AG04449 (cell line): ENCODE data around the gene OSCAR.

Experiments used
- CTCF ChIA-PET: fragments of 350-600 bp; formaldehyde crosslinking; extraction: SDS; loops from one replicate; lab custom pipeline; 2021; ENCODE audit warnings: antibody characterized with exemption; lab: Yijun Ruan, JAX
- POLR2A ChIA-PET: fragments of 400-600, 350-600 bp; formaldehyde crosslinking; extraction: SDS; loops from one replicate; lab custom pipeline; 2020; ENCODE audit warnings: antibody characterized with exemption, inconsistent platforms; lab: Yijun Ruan, JAX
- DNase-seq: peaks from one replicate; pipeline ENCODE4 v3.0.0-alpha.2; 2010; ENCODE audit warnings: low read depth, low spot score
- H3K4me3 ChIP-seq: 2 replicates; pipeline ENCODE4 v1.5.1; 2011; ENCODE audit warnings: low read depth, mild to moderate bottlenecking, control low read depth, low read length
- TF ChIP-seq, protein P1 (sequence below): IDR thresholded peaks from one replicate; pipeline ENCODE4 v1.5.1; 2011; ENCODE audit warnings: mild to moderate bottlenecking, moderate library complexity, low read length, control low read depth, inconsistent platforms; ENCODE audit not compliant: insufficient read depth; ENCODE audit errors: missing control alignments

Gene OSCAR

DNA sequence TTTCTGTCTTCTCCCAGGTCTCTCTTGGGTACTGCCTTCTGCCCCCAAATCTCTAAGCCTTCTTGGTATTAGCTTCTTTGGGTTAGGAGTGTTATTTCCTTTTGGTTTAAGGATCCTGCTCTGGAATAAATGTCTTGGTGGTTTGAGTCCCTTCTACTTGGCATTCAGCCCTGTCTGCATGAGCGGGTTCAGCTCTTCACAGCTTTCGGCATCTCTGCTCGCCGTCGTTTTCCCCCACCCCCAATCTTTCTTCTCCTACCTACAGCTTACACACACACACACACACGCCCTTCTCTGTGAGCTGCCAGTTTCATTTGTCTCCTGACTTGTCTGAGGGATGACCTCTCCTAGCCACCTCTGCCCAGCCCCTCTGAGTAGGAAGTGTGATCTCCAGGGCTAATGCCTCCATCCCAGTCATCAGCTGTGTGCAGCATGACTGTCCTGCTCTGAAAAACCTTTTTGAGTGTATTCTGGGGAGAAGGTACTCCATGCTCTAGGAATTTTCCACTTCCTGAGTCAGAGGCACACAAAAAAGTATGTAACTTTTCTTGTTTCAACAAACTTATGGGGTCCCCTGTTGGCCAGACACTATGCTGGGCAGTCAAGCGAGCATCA lies 41.7 kb upstream of the OSCAR start:
- CTCF ChIA-PET, result interaction anchor here (0.7 to 1.0 kb wide), 3 partner anchors 17 to 249 kb away, joined by 3 read pairs; partner anchors contain the start of gene LENG1

DNA sequence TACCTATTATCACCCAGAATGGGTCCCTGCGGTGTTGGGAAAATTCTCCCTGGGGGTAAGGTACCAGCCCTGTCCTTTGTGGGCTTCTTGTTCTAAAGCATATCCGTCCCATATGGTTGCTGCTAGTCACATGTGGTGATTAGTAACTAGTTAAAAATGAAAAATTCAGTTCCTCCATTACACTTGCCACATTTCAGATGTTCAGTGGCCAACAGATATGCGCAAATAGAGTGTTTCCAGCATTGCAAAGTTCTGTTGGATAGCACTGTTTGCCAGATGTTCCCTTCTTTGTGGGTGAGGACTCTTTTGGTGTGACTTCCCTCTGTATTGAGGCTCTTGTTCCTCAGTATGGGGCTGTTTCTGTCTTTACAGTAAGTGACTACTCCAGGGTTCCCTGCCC lies 40.8 kb upstream of the OSCAR start:
- ChIA-PET CTCF (interaction anchor here (0.9 to 1.0 kb wide), 2 partner anchors 18 to 29 kb away, joined by 3 read pairs; partner anchors contain the start of gene LENG1), POLR2A (no interaction called here)
- TF ChIP-seq, protein P1, sequence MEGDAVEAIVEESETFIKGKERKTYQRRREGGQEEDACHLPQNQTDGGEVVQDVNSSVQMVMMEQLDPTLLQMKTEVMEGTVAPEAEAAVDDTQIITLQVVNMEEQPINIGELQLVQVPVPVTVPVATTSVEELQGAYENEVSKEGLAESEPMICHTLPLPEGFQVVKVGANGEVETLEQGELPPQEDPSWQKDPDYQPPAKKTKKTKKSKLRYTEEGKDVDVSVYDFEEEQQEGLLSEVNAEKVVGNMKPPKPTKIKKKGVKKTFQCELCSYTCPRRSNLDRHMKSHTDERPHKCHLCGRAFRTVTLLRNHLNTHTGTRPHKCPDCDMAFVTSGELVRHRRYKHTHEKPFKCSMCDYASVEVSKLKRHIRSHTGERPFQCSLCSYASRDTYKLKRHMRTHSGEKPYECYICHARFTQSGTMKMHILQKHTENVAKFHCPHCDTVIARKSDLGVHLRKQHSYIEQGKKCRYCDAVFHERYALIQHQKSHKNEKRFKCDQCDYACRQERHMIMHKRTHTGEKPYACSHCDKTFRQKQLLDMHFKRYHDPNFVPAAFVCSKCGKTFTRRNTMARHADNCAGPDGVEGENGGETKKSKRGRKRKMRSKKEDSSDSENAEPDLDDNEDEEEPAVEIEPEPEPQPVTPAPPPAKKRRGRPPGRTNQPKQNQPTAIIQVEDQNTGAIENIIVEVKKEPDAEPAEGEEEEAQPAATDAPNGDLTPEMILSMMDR, result no peak
- no peak for DNase-seq
- H3K4me3 ChIP-seq, result no peak overlapping the region

More for the DNA sequence above, 41.7 kb upstream of the OSCAR start:
- TF ChIP-seq, protein P1, result no peak
- no peak for DNase-seq
- POLR2A ChIA-PET, result no interaction called here
- H3K4me3 ChIP-seq, result no peak overlapping the region

DNA sequence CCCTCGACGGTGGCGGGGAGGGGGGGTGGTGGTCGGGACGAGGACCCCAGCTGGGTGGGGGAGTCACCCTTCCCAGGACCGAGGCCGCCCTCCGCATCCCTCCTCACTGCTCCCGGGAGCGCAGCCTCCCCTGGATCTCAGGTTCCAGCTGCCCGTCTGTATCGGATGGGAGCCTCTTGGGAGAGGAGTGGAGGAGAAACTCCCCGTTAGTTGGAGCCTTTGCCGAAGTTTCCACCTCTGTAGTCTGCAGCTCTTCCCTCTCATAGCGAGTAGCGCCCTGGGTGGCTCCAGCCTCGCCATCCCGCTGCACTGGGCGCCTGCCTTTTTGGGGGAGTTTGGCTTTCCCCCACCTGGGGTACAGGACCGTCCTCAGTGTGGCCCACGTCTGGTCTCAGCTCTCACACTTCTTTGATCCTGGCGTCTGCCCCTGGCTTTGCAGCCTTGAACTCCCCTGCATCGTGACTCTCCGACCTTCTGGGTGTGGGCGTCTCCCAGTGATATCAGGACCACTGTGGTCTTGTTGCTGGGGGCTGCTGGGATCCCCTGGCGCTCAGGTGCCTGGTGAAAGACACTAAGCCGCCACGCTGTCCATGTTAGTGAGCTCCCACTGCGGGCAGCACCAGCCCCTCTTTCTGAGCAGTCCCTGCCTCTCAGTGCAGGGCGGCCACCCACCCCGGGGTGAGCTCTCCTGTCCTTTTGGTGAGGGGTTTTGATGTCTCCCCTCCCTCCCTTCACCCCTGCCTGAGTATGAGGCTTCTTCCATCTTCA lies 38.1 kb upstream of the OSCAR start:
- no peak for DNase-seq
- H3K4me3 ChIP-seq, result peak overlapping the region; percentile 78
- TF ChIP-seq, protein P1, result no peak
- ChIA-PET CTCF (interaction anchor here (1.3 kb wide), 1 partner anchor 12 kb away, joined by 3 read pairs; no protein-coding TSS in a partner anchor), POLR2A (interaction anchor here (0.6 to 0.7 kb wide), 2 partner anchors 89 to 231 kb away, joined by 3 read pairs; no protein-coding TSS in a partner anchor)

DNA sequence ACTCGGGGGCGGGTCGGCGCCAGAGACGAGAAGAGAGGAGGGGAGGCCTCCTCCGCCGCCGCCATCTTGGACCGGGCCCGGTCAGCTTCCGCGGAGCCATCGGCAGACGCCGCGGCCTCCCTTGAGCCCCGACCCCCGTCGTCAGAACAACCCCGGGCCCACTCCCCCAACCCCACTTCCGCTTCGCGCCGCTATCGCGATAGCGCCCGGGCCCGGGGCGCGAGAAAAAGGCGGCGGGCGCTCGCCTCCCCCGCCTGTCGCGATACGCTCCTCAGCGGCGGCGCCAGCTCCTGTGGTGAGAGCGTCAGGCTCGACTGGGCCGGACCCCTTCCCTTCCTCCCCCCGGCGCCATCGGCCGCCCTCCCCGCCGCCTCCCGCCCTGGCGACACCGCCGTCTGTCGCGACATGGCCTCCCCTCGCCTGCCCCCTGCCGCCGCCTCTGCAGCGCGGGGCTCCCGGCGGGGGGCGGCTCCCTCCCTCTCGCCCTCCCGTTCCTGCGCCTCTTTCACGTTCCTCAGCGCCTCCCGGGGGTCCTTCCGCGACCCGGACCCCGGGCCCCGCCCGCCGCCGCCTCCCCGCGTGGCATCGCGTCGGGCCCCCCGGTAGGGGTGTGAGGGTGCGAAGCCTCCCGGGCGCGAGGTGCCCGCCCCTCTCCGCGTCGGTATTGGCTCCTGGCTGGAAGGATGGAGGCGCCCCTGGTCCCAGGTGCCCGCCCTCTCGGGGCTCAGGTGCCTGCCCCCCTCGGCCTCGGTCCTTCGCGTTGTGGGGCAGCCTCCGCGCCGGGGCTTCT lies 37.3 kb upstream of the OSCAR start, which contains the start of gene CNOT3:
Gene CNOT3 (plus strand): TSS at position 64 of the 790 bp plus-strand sequence. CDS start 5,217 bp downstream, outside the sequence.
- H3K4me3 ChIP-seq, result peak within 1 kb of the TSS; percentile 78
- TF ChIP-seq, protein P1, result peak; percentile 14
- DNase-seq, result no peak
- ChIA-PET POLR2A (interaction anchor here (0.7 to 2.2 kb wide), 11 partner anchors 10 to 335 kb away, joined by 3 to 21 read pairs (median 5); partner anchors contain the start of genes CDC42EP5, LENG1, MBOAT7 and MYADM), CTCF (interaction anchor here (1.2 to 1.6 kb wide), 5 partner anchors 13 to 42 kb away, joined by 3 to 4 read pairs (median 3); partner anchors contain the start of gene LENG1)

DNA sequence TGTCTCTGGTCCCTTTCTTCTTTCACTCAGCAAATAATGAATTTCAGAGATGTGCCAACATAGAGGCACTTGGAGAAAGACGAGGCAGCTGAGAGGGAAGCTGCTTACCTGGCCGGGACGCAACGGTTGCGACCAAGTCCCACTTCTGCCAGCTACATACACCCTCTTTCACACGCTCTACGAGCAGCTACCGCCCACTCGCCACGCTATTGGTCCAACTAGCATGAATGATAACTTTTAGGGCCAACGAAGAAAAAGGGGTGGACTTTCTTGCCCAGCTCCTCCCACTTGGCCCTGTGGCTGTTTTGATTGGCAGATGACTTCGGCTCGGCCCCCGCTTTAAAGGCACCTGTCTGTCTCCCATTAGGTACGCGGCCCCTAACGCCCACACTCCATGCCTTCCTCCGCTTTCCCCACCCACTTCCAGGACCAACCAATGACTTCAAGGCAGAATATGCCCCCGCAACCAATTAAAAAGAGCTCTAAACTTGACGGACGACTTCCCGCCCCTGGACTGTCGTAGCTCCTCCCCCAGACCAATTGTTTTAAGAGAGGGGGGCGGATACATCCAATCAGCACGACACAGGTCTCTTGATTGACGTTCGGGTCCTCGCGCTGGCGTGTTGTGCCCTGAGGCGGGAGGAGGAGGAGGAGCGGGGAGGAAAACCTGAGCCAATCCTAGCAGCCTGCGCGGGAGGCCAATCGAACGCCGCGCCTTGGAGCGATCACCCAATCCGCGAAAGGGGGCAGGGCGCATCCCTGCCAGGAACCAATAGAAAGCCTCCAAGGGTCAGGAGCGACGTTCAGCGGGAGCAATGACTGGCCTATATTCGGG lies 36.5 kb upstream of the OSCAR start:
- TF ChIP-seq, protein P1, result no peak
- peak; percentile 100 for DNase-seq
- CTCF ChIA-PET, result interaction anchor here (0.7 to 1.6 kb wide), 6 partner anchors 13 to 97 kb away, joined by 3 to 4 read pairs (median 3); partner anchors contain the start of gene LENG1
- peak overlapping the region; percentile 78 for H3K4me3 ChIP-seq
- POLR2A ChIA-PET, result interaction anchor here (0.8 to 2.2 kb wide), 12 partner anchors 11 to 336 kb away, joined by 3 to 21 read pairs (median 5); partner anchors contain the start of genes CDC42EP5, LENG1, MBOAT7 and MYADM
